Kasumi-1 (cell line): ENCODE results near the gene PELI2.

ENCODE experiments used
- DNase-seq, 2 experiments: peaks; one replicate each; lab custom pipeline; 2025; lab: John Stamatoyannopoulos, UW

PELI2 gene

GRCh38 chr14:56172571-56172971 lies 54.4 kb downstream of the PELI2 start:
- no peak for DNase-seq

GRCh38 chr14:56173365-56173922 lies 55.2 kb downstream of the PELI2 start:
- peak in 1 of 2 experiments; percentile 6 for DNase-seq

- no peak for DNase-seq
These were observed 57.6 kb downstream of the PELI2 start for GRCh38 chr14:56175773-56176172.

GRCh38 chr14:56176530-56176929 lies 58.3 kb downstream of the PELI2 start:
- DNase-seq = no peak

- DNase-seq = no peak
These were observed 58.8 kb downstream of the PELI2 start for GRCh38 chr14:56177036-56177435.

- no peak for DNase-seq
These were observed 62.7 kb downstream of the PELI2 start for GRCh38 chr14:56180754-56181542.

GRCh38 chr14:56181681-56182085 lies 63.5 kb downstream of the PELI2 start:
- no peak for DNase-seq

- DNase-seq = no peak
These were observed 64.2 kb downstream of the PELI2 start for GRCh38 chr14:56182410-56182809.

GRCh38 chr14:56183631-56184157 lies 65.5 kb downstream of the PELI2 start:
- DNase-seq = no peak

GRCh38 chr14:56185992-56186391 lies 67.8 kb downstream of the PELI2 start:
- DNase-seq = no peak

- no peak for DNase-seq
These were observed 69.5 kb downstream of the PELI2 start for GRCh38 chr14:56187736-56188135.

- no peak for DNase-seq
These were observed 71.1 kb downstream of the PELI2 start for GRCh38 chr14:56189307-56189706.

GRCh38 chr14:56193347-56193746 lies 75.1 kb downstream of the PELI2 start:
- DNase-seq = no peak

- DNase-seq = no peak
These were observed 75.8 kb downstream of the PELI2 start for GRCh38 chr14:56194042-56194441.

- no peak for DNase-seq
These were observed 77.0 kb downstream of the PELI2 start for GRCh38 chr14:56195223-56195622.

GRCh38 chr14:56195704-56196103 lies 77.5 kb downstream of the PELI2 start:
- peak in 1 of 2 experiments; percentile 12 for DNase-seq

GRCh38 chr14:56196274-56196673 lies 78.1 kb downstream of the PELI2 start:
- no peak for DNase-seq

- no peak for DNase-seq
These were observed 78.9 kb downstream of the PELI2 start for GRCh38 chr14:56197150-56197549.

GRCh38 chr14:56198438-56198837 lies 80.2 kb downstream of the PELI2 start:
- DNase-seq = no peak

GRCh38 chr14:56199095-56199981 lies 81.1 kb downstream of the PELI2 start:
- DNase-seq = no peak

- DNase-seq = no peak
These were observed 81.9 kb downstream of the PELI2 start for GRCh38 chr14:56199982-56200577.

- DNase-seq = no peak
These were observed 84.0 kb downstream of the PELI2 start for GRCh38 chr14:56202256-56202655.
